H1 (cell line): ENCODE results near the gene PDGFD. TPM values are rescaled to one million over a fixed set of nuclear protein-coding genes. Genes with fewer than 3 reads are reported as not detected.

Experiments
- EGR1 ChIP-seq: IDR thresholded peaks from 2 replicates; pipeline ENCODE4 v1.6.1; 2011; ENCODE audit warnings: low read depth, low read length, borderline replicate concordance
- MAX ChIP-seq: IDR thresholded peaks from 2 replicates; pipeline ENCODE4 v1.6.1; 2012; ENCODE audit warnings: inconsistent platforms
- PHF8 ChIP-seq: fragments of 200-600 bp; sonication (generic); conservative IDR thresholded peaks from 2 replicates; pipeline ENCODE4 v1.7.1; 2012; ENCODE audit warnings: low read depth, mild to moderate bottlenecking, inconsistent platforms, low read length, moderate library complexity
- POLR2A ChIP-seq, 2 experiments: IDR thresholded peaks; 1 replicate in 1 of 2; 2 replicates in 1 of 2; pipeline ENCODE4 v1.6.1; 2011; ENCODE audit warnings: low read depth in 2 of 2, low read length in 2 of 2, mild to moderate bottlenecking in 2 of 2; ENCODE audit errors: control extremely low read depth in 1 of 2
- TCF12 ChIP-seq: IDR thresholded peaks from 2 replicates; pipeline ENCODE4 v1.6.1; 2011; ENCODE audit warnings: low read depth, mild to moderate bottlenecking, low read length
- ZNF274 ChIP-seq: IDR thresholded peaks from 2 replicates; pipeline ENCODE4 v1.7.0; 2012; ENCODE audit warnings: low read length, borderline replicate concordance; ENCODE audit errors: extremely low read depth
- polyA plus RNA-seq, 7 experiments: library from polyadenylated mRNA; depleted of rRNA in 3 of 7; stranded (reverse) in 5 of 7; unstranded in 2 of 7; fragments of >200 nt in 5 of 7; fragments of 200-250 nt in 2 of 7; gene quantifications; 1 replicate in 5 of 7; 2 replicates in 1 of 7; 4 replicates in 1 of 7; pipeline versions ENCODE4 v1.2.1 to v1.2.3, GENCODE V29; 2011 to 2013; ENCODE audit warnings: missing spikeins in 2 of 7, mixed read lengths in 2 of 7
- total RNA-seq: library from RNA; stranded (reverse); fragmentation: NEBNext Ultra II Directional; extraction: Animal tissue kit (Norgen Biotek cat#: 25700); gene quantifications from 2 replicates; pipeline ENCODE4 v1.2.1, GENCODE V29; 2021

The PDGFD gene
- total and polyA plus RNA-seq, 2 of the 8 experiments (the other 6 are each of a cell fraction or from before 2014, with no cell fraction given): 1.1 to 3.9 TPM

DNA sequence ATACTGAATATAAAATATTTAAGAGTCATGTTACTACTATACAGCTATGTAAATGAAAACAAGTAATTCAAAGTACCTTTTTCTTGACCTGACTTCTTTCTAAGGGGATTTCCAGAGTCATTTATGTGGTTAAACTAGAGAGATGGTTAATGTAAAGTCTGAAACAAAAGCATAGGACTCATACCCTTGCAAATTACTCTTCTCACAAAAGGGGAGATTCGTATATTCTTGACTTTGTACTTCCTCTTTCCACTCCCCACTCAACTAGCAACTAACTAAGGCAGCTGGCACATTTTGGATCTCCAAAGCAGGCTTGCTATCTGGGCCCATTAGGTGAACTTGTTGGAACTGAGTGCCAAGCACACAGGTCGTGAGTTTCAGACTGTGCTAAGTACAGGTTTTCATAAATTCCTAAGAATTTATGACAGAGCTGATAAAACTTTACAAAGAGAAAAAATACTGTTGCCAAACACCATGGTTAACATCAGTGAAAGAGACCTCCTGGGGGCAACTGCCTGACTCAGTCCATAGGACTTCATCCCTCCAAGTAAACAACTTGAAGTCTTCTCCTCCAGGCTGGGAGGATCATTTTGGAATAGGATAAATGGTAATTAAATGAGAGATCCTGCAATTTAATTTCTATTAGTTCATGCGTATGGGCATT is 204.5 kb downstream of the PDGFD start (continued):
- no peak for TF ChIP-seq TCF12
- no peak for TF ChIP-seq PHF8
- TF ChIP-seq EGR1: no peak
- TF ChIP-seq POLR2A (IDR thresholded peaks at IDR 0.05; ENCODE audit: control extremely low read depth in 1 of 2, low read depth in 2 of 2, low read length in 2 of 2): no peak
- TF ChIP-seq MAX: no peak
- TF ChIP-seq ZNF274: no peak
